IMR-90 (cell line): Measurements from ENCODE around the gene AK2.
"Not testable (repeated sequence)": the region's sequence is repeated elsewhere in the genome, so short reads cannot be mapped to it uniquely, and the experiment has no call there.

Source experiments
- CTCF ChIP-seq: conservative IDR thresholded peaks from 2 replicates; pipeline ENCODE4 v1.5.1; 2012; ENCODE audit warnings: mild to moderate bottlenecking, low read depth, low read length, improper control_type of control experiment
- MXI1 ChIP-seq: IDR thresholded peaks from 2 replicates; pipeline ENCODE4 v1.6.1; 2012; ENCODE audit warnings: low read depth, mild to moderate bottlenecking, low read length, moderate library complexity, borderline replicate concordance
- POLR2A ChIP-seq: IDR thresholded peaks from 2 replicates; pipeline ENCODE4 v1.6.1; 2012; ENCODE audit warnings: mild to moderate bottlenecking, low read depth, low read length
- RAD21 ChIP-seq: IDR thresholded peaks from 2 replicates; pipeline ENCODE4 v1.6.1; 2012; ENCODE audit warnings: low read length, improper control_type of control experiment
- RFX5 ChIP-seq: IDR thresholded peaks from 2 replicates; pipeline ENCODE4 v1.8.0; 2012; ENCODE audit warnings: low read depth, mild to moderate bottlenecking, low read length, moderate library complexity
- TF ChIP-seq, protein P1 (sequence below): fragments of 150-350 bp; IDR thresholded peaks from 2 replicates; pipeline ENCODE4 v1.6.1; 2016; ENCODE audit warnings: low read depth, mild to moderate bottlenecking, low read length, moderate library complexity, borderline replicate concordance

DNA sequence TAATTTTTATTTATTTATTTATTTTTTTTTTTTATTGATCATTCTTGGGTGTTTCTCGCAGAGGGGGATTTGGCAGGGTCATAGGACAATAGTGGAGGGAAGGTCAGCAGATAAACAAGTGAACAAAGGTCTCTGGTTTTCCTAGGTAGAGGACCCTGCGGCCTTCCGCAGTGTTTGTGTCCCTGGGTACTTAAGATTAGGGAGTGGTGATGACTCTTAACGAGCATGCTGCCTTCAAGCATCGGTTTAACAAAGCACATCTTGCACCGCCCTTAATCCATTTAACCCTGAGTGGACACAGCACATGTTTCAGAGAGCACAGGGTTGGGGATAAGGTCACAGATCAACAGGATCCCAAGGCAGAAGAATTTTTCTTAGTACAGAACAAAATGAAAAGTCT lies 63.2 kb downstream of the AK2 start:
- not testable (repeated sequence) for TF ChIP-seq POLR2A, RAD21, CTCF, RFX5, MXI1
- TF ChIP-seq, protein P1, sequence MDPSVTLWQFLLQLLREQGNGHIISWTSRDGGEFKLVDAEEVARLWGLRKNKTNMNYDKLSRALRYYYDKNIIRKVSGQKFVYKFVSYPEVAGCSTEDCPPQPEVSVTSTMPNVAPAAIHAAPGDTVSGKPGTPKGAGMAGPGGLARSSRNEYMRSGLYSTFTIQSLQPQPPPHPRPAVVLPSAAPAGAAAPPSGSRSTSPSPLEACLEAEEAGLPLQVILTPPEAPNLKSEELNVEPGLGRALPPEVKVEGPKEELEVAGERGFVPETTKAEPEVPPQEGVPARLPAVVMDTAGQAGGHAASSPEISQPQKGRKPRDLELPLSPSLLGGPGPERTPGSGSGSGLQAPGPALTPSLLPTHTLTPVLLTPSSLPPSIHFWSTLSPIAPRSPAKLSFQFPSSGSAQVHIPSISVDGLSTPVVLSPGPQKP = not testable (repeated sequence)
